Raji (cell line): Measurements from ENCODE around the gene LRRTM4.

Experiments
- POLR2A ChIP-seq: IDR thresholded peaks from 2 replicates; pipeline ENCODE4 v1.6.1; 2011; ENCODE audit warnings: low read depth, low read length, control low read depth; ENCODE audit not compliant: insufficient read depth

The LRRTM4 gene

DNA sequence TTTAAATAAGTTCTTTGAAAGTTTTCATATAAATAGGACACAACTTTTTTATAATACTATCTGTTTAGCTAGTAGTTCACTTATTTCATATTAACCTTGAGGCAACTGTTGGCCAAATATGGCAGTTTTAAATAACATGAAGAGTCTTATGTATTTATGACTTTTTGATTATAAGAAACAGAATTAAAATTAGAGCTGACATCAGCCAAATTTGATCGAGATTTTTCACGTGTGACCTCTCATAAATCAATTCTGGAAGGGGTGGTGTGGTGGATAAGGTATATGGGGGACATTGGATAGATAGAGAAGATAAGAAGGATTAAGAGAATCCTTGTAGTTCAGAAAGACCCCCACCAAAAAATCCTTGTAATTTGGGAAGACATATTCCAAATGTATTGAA lies 776.6 kb downstream of the LRRTM4 start:
- no peak for TF ChIP-seq POLR2A

DNA sequence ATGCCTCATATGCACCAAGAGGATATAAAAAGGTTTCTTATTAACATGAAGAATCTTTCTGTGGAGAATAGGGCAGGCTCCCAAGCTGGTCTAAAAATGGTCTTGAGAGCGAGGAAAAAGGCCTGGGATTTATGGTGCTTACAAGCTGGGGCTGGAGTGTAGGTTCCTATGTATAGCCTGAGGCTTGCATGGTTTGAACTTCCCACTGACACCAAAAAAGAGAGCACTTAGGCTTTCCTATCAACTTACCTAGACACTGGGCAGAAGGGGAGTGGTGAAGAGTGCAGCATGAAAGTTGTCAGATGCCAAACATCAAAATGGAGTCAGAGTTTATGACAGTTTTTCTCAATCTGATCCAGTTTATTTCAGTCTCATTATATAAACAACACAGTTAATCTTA lies 784.6 kb downstream of the LRRTM4 start:
- no peak for TF ChIP-seq POLR2A

DNA sequence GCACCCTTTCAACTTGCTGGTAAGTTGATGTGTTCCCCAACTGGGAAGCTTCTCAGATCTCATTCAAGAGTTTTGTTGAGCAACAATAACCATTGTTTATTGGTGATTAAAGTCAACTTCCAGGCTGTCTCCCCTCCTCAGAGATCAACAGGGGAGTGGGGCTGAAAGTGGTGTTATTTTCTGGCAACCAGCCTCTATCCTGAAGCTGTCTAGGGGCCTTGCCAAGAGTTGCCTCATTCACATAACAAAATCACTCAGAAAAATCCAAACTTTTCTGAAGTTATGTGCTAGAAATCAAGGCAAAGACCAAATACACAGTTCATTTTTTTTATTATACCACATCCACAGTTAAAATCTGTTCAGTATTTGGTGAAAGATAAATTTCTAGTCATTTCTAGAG lies 788.4 kb downstream of the LRRTM4 start:
- TF ChIP-seq POLR2A: no peak

DNA sequence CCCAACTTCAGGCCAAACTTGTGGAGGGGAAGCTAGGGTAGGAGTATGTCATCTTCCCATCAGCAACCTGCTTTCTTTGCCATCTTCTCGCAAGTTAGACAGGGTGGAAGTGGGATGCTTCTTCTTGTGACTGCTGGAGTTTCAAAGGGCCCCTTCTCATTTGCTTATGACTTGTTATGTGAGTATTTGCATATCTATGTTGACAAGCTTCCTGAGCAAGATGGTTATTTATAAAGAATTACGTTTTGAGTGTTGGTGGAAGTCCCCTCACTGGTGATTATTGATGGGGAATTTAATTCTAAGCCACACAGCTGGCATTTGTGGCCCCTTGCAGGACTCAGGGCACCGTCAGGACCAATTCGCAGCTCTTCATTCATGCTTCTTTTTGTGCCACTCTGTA lies 791.0 kb downstream of the LRRTM4 start:
- TF ChIP-seq POLR2A: no peak

DNA sequence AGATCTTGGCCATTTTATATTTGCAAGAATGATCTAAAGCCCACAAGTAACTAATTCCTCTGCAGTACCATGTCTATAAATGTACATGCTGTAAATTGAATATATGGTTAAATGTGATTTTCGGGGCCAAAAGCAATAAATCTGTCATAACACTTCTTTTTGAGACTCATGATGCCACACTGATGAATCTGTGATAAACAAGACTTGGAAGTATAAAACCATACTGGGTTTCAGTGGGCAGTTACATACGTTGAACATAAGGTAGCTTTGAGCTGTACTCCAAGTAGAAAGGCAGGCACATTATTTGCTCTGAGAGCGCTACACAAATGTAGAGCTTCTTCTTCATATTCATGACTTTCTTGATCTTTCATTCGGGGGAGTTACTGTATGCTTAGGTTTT lies 792.2 kb downstream of the LRRTM4 start:
- no peak for TF ChIP-seq POLR2A

DNA sequence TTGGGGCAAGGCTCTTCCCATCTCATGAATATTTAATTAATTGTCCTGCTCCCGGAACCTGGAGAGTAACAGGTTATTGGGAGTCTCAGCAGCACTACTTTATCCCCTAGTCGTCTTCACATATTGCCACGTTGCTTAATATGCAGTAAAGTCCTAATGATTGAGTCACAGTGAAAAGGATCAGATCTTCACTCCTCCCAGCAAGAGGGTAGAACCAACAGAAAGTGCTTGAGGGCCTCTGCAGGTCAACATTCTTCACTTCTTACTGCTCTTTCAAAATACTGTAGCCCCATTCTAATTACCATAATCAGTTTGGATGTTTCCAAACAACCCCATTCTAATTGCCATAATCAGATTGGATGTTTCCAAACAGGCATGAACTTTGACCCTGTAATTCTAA lies 801.0 kb downstream of the LRRTM4 start:
- TF ChIP-seq POLR2A: no peak

DNA sequence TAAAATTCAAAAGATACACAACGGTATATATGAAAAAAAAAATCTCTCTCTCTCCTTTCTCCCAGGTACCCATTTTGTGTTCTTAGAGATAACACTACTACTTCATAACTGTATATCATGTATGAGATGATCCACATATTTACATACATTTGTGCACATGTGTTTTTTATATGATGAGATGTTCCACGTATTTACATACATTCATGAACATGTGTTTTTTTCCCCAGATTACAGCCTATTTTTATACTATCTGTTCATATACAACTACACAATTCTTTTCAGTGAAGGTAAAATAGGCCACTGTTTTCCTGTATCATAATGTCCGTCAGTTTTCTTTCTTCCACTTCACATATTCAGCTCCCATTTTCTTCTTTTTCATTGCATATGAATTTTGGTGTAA lies 808.9 kb downstream of the LRRTM4 start:
- TF ChIP-seq POLR2A: no peak

DNA sequence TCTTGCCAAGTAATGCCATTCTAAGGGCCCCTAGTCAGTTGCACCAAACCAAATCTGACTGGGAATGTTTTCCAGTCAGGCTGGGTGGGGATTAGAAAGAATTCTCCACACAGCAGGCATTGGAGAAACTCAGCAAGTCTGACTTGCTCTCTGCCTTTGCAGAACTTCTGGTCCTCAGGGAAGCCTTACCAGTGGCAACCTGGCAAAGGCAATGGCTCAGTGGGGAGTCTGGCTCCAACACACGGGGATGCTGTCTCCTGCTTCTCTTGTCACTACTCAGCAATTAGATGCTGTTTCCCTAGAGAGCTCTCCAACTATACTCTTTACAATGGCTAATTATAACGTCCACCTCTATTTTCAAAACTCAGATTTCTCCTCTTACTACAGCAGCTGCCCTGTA lies 810.7 kb downstream of the LRRTM4 start:
- TF ChIP-seq POLR2A: no peak

DNA sequence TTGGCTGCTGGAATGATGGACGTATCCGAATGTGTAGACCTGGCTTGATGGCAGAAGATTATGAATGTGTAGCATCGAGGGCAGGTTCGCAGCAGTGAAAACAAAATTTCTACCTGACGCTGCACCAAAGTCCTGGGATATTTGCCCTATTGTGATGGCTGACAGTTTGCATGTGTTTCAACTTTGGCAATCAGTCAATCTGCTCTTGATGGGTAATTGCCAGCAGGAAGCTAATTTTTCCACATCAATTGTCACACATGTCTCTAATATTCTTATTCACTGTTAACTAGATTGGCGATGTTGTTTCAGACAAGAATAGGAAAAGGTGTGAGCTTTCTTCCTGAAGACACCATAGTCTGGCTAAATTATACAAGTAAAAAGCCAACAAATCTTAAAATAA lies 821.3 kb downstream of the LRRTM4 start:
- no peak for TF ChIP-seq POLR2A
